GM12878 (cell line): ENCODE results near the gene LMX1A. TPM values are rescaled to one million over a fixed set of nuclear protein-coding genes. Genes with fewer than 3 reads are reported as not detected.

Experiments used
- ATAC-seq: fragments of 200-7000 bp; cut with Tn5 transposase; 3 replicates; pipeline ENCODE4 v1.9.1; 2020; ENCODE audit warnings: mild to moderate bottlenecking, moderate library complexity
- BruUV-seq: library from RNA; stranded (reverse); fragments of 400-500 nt; replicated peaks from 2 replicates; lab custom pipeline; 2021; lab: Mats Ljungman, UMichigan
- CTCF ChIA-PET: fragments of 300-600 bp; sonication (Branson Sonifier 250); formaldehyde crosslinking; extraction: SDS; loops from one replicate; lab custom pipeline; 2021; ENCODE audit warnings: inconsistent platforms; lab: Yijun Ruan, JAX
- POLR2A ChIA-PET: fragments of 350-600 bp; formaldehyde crosslinking; extraction: SDS; loops from one replicate; lab custom pipeline; 2021; ENCODE audit warnings: inconsistent platforms; lab: Charles Lee
- RAD21 ChIA-PET: fragments of 300-600 bp; sonication (Branson Sonifier 250); formaldehyde crosslinking; loops from one replicate; lab custom pipeline; 2023; ENCODE audit warnings: antibody characterized with exemption; ENCODE audit not compliant: unreplicated experiment; lab: Charles Lee
- SMC1A ChIA-PET: fragments of 300-600 bp; sonication (Branson Sonifier 250); formaldehyde crosslinking; loops from one replicate; lab custom pipeline; 2023; ENCODE audit not compliant: unreplicated experiment, uncharacterized antibody; lab: Charles Lee
- DNase-seq: peaks from one replicate; pipeline ENCODE4 v3.0.0-alpha.2; 2011; ENCODE audit warnings: low read depth, low spot score
- FAIRE-seq: peaks from 3 replicates; lab custom pipeline; 2011; peaks lifted over from hg19 to GRCh38; lab: Jason Lieb, UNC
- H2AFZ ChIP-seq: 2 replicates; pipeline ENCODE4 v1.6.0; 2011; ENCODE audit warnings: low read depth, low read length, control low read depth; ENCODE audit not compliant: control insufficient read depth
- H3K27ac ChIP-seq: 2 replicates; pipeline ENCODE4 v1.5.1; 2011; ENCODE audit warnings: control low read depth; ENCODE audit not compliant: control insufficient read depth, insufficient read depth
- H3K27me3 ChIP-seq, 2 experiments: replicated peaks in 1 of 2; 2 replicates each; pipeline versions ENCODE4 v1.6.0 to v1.6.1; 2011; ENCODE audit warnings: low read length in 1 of 2; ENCODE audit not compliant: control insufficient read depth in 2 of 2, insufficient read depth in 2 of 2
- H3K36me3 ChIP-seq, 2 experiments: 2 replicates each; pipeline ENCODE4 v1.5.1; 2011; ENCODE audit warnings: low read length in 1 of 2; ENCODE audit not compliant: control insufficient read depth in 2 of 2, insufficient read depth in 2 of 2
- H3K4me1 ChIP-seq: 2 replicates; pipeline ENCODE4 v1.6.1; 2011; ENCODE audit warnings: mild to moderate bottlenecking, low read length, moderate library complexity, mixed read lengths; ENCODE audit not compliant: control insufficient read depth, insufficient read depth
- H3K4me2 ChIP-seq: 2 replicates; pipeline ENCODE4 v1.6.0; 2011; ENCODE audit warnings: control low read depth; ENCODE audit not compliant: control insufficient read depth, insufficient read depth
- H3K4me3 ChIP-seq: fragments of 200-600 bp; sonication (generic); 2 replicates; pipeline ENCODE4 v1.5.1; 2016
- H3K79me2 ChIP-seq: 2 replicates; pipeline ENCODE4 v1.6.0; 2011; ENCODE audit warnings: low read length; ENCODE audit not compliant: control insufficient read depth, insufficient read depth
- H3K9ac ChIP-seq: 2 replicates; pipeline ENCODE4 v1.8.0; 2011; ENCODE audit warnings: low read length, control low read depth, mixed read lengths; ENCODE audit not compliant: control insufficient read depth, insufficient read depth
- H3K9me3 ChIP-seq: replicated peaks from 3 replicates; pipeline ENCODE4 v1.5.1; 2011; ENCODE audit warnings: mild to moderate bottlenecking, low read length; ENCODE audit not compliant: control insufficient read depth, insufficient read depth
- H4K20me1 ChIP-seq: 2 replicates; pipeline ENCODE4 v1.6.0; 2011; ENCODE audit not compliant: control insufficient read depth, insufficient read depth
- BCL11A ChIP-seq: IDR thresholded peaks from 2 replicates; pipeline ENCODE4 v1.6.1; 2011; ENCODE audit warnings: low read depth, low read length
- EZH2 ChIP-seq: IDR thresholded peaks from 2 replicates; pipeline ENCODE4 v1.6.1; 2012; ENCODE audit warnings: low read depth, mild to moderate bottlenecking, control low read depth, inconsistent platforms, low read length, borderline replicate concordance; ENCODE audit not compliant: control insufficient read depth
- KLF5 ChIP-seq: fragments of 450-650 bp; IDR thresholded peaks from 2 replicates; pipeline ENCODE4 v1.6.1; 2014; ENCODE audit warnings: mild to moderate bottlenecking; ENCODE audit not compliant: partially characterized antibody
- NFIC ChIP-seq: IDR thresholded peaks from 2 replicates; pipeline ENCODE4 v1.6.1; 2012; ENCODE audit warnings: low read depth, mild to moderate bottlenecking, inconsistent platforms, low read length, moderate library complexity
- NR2F1 ChIP-seq: fragments of 450-650 bp; conservative IDR thresholded peaks from 2 replicates; pipeline ENCODE4 v1.6.1; 2017; ENCODE audit warnings: mild to moderate bottlenecking
- SKIL ChIP-seq: fragments of 450-650 bp; IDR thresholded peaks from 2 replicates; pipeline ENCODE4 v1.6.1; 2017; ENCODE audit warnings: mild to moderate bottlenecking, low read depth, inconsistent platforms; ENCODE audit not compliant: poor library complexity, severe bottlenecking
- TCF12 ChIP-seq: IDR thresholded peaks from 2 replicates; pipeline ENCODE4 v1.6.1; 2011; ENCODE audit warnings: low read depth, mild to moderate bottlenecking, low read length
- TCF3 ChIP-seq: IDR thresholded peaks from 2 replicates; pipeline ENCODE4 v1.6.1; 2012; ENCODE audit warnings: low read depth, mild to moderate bottlenecking, low read length, borderline replicate concordance; ENCODE audit not compliant: insufficient read depth
- USF1 ChIP-seq: IDR thresholded peaks from 2 replicates; pipeline ENCODE4 v1.6.1; 2011; ENCODE audit warnings: borderline replicate concordance, low read depth, mild to moderate bottlenecking, moderate library complexity, mixed read lengths, low read length; ENCODE audit not compliant: insufficient read depth; ENCODE audit errors: extremely low read length
- ZBED1 ChIP-seq: IDR thresholded peaks from 2 replicates; pipeline ENCODE4 v1.6.1; 2016; ENCODE audit warnings: borderline replicate concordance
- WGBS: methylation state at CpG from one replicate; pipeline ENCODE4 v1.1.6; 2016; ENCODE audit warnings: low lambda C conversion rate; ENCODE audit not compliant: insufficient replicate concordance, insufficient coverage; ENCODE audit errors: missing lambda C conversion rate; 5-methylcytosine and 5-hydroxymethylcytosine counted together
- in situ Hi-C: fragments of 300-500 bp; cut with MboI; formaldehyde crosslinking; loops from 9 replicates; pipeline ENCODE4 v1.14.3; 2018; ENCODE audit warnings: mixed read lengths
- intact Hi-C: fragments of 100-400 bp; cut with micrococcal nuclease; formaldehyde crosslinking; loops from one replicate; pipeline ENCODE4 v1.14.2; 2022; ENCODE audit not compliant: unreplicated experiment
- polyA plus RNA-seq, 11 experiments: library from polyadenylated mRNA; depleted of rRNA in 4 of 11; unstranded in 6 of 11; stranded (reverse) in 5 of 11; fragments of >200 nt; fragmentation: Nextera tagmentation in 4 of 11; fragmentation: Illumina TruSeq in 1 of 11; extraction: Ambion mirVana in 4 of 11; extraction: Trizol in 1 of 11; gene quantifications; 1 replicate in 1 of 11; 2 replicates in 10 of 11; pipeline versions ENCODE4 v1.2.1 to v1.2.3, GENCODE V29; 2011 to 2016; ENCODE audit warnings: inconsistent platforms in 2 of 11, missing spikeins in 2 of 11, low read depth in 1 of 11
- total RNA-seq, 4 experiments: library from RNA; depleted of rRNA in 3 of 4; stranded (reverse); fragments of >200 nt in 3 of 4; fragmentation: Illumina TruSeq in 1 of 4; extraction: Trizol in 1 of 4; gene quantifications; 2 replicates each; pipeline versions ENCODE4 v1.2.1 to v1.2.3, GENCODE V29; 2013 to 2021

Gene LMX1A
- total and polyA plus RNA-seq, 10 of the 15 experiments (the other 5 are each of a cell fraction or from before 2014, with no cell fraction given), result not detected

GRCh38 chr1:165354739-165355138 is 1.8 kb downstream of the LMX1A start:
- RAD21 ChIA-PET, result no interaction called here
- Histone ChIP-seq H3K27me3 (peaks cover 14 to 15% of the 10 kb centered on the region in 2 experiments), H3K4me3 (no peak overlapping the region), H3K9ac (no peak overlapping the region), H3K4me2 (no peak overlapping the region), H3K27ac (no peak overlapping the region), H3K4me1 (no peaks in the 10 kb centered on the region), H3K36me3 (no peaks in the 10 kb centered on the region), H4K20me1 (no peaks in the 10 kb centered on the region), H3K79me2 (no peaks in the 10 kb centered on the region), H3K9me3 (no peaks in the 10 kb centered on the region), H2AFZ (no peak overlapping the region)
- SMC1A ChIA-PET, result no interaction called here
- 0 out of 2 replicates have a peak, but pooled peaks have one; percentile 45 for TF ChIP-seq EZH2
- TF ChIP-seq USF1, result no peak
- no peak for TF ChIP-seq ZBED1
- in situ Hi-C loops (no loop called here), intact Hi-C loops (no loop called here)
- BruUV-seq, result no TSS peak
- POLR2A ChIA-PET, result no interaction called here
- FAIRE-seq (no peak), ATAC-seq (no peak), DNase-seq (no peak)
- 4% methylated on average over 21 of the region's 22 CpGs for WGBS
- CTCF ChIA-PET, result interaction anchor here (0.8 kb wide), 1 partner anchor 13 kb away, joined by 5 read pairs; no protein-coding TSS in a partner anchor

GRCh38 chr1:165353731-165354671 is 2.5 kb downstream of the LMX1A start:
- intact Hi-C loops, result no loop called here
- no peak for TF ChIP-seq SKIL
- TF ChIP-seq TCF3, result no peak
- TF ChIP-seq BCL11A, result no peak
- TF ChIP-seq KLF5, result no peak
- no peak for TF ChIP-seq TCF12
- no peak for TF ChIP-seq NR2F1
- no peak for TF ChIP-seq NFIC
- Histone ChIP-seq H3K9me3 (no peaks in the 10 kb centered on the region), H4K20me1 (no peaks in the 10 kb centered on the region), H3K27me3 (peaks cover 14 to 15% of the 10 kb centered on the region in 2 experiments), H3K27ac (no peak overlapping the region), H2AFZ (no peak overlapping the region), H3K36me3 (no peaks in the 10 kb centered on the region), H3K79me2 (no peaks in the 10 kb centered on the region), H3K4me1 (no peaks in the 10 kb centered on the region), H3K9ac (no peak overlapping the region), H3K4me2 (no peak overlapping the region), H3K4me3 (no peak overlapping the region)
- ATAC-seq, result no peak
- ChIA-PET POLR2A (no interaction called here), SMC1A (no interaction called here), RAD21 (no interaction called here), CTCF (interaction anchor here (4.1 kb wide), 1 partner anchor 13 kb away, joined by 15 read pairs; no protein-coding TSS in a partner anchor)
- FAIRE-seq, result no peak
- WGBS, result 20% methylated on average over 50 of the region's 52 CpGs
- in situ Hi-C loops, result no loop called here
- no peak for DNase-seq
- no TSS peak for BruUV-seq
